WERI-Rb-1 (cell line): Measurements from ENCODE around the gene MX1.

Experiments used
- DNase-seq: peaks from one replicate; pipeline ENCODE4 v3.0.0-alpha.2; 2020
- H3K27ac ChIP-seq: fragments of 250-450 bp; sonication (Bioruptor Pico); 2 replicates; pipeline ENCODE4 v1.5.1; 2020; ENCODE audit warnings: mild to moderate bottlenecking, moderate library complexity
- H3K27me3 ChIP-seq: fragments of 250-450 bp; sonication (Bioruptor Pico); 2 replicates; pipeline ENCODE4 v1.5.1; 2021; ENCODE audit warnings: mild to moderate bottlenecking, low read depth, moderate library complexity; ENCODE audit not compliant: insufficient read depth, severe bottlenecking
- H3K36me3 ChIP-seq: fragments of 250-450 bp; sonication (Bioruptor Pico); 2 replicates; pipeline ENCODE4 v1.5.1; 2020; ENCODE audit warnings: mild to moderate bottlenecking, moderate library complexity
- H3K4me3 ChIP-seq: 2 replicates; pipeline ENCODE4 v1.5.1; 2011; ENCODE audit warnings: low read depth, mild to moderate bottlenecking, control low read depth, low read length
- H3K9me3 ChIP-seq: fragments of 250-450 bp; sonication (Bioruptor Pico); 2 replicates; pipeline ENCODE4 v1.5.1; 2021; ENCODE audit warnings: mild to moderate bottlenecking, moderate library complexity; ENCODE audit not compliant: severe bottlenecking
- TF ChIP-seq, protein P1 (sequence below): IDR thresholded peaks from 2 replicates; pipeline ENCODE4 v1.5.1; 2011; ENCODE audit warnings: low read depth, mild to moderate bottlenecking, control low read depth, inconsistent platforms, low read length

MX1 gene

DNA sequence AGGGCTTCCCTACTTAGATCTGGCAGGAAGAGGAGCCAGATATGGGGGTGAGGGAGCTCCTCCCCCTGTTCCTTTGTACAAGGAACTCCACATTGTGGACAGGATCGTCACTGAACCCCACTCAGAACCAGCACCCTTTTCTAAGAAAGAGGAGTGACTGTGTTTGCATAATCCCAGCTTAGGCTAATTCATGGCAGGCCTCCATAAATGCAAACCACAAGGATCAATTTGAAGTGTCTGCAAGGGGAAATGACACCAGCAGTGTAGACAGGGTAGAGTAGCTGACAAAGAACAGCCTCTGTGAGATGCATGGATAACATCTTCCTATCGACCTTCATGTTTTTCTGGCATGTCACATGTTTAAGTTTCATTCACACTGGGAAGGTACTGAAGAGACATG lies 11.7 kb downstream of the MX1 start:
- H3K36me3 ChIP-seq, result no peaks in the 10 kb centered on the region
- H3K27me3 ChIP-seq, result no peaks in the 10 kb centered on the region
- no peak for DNase-seq
- H3K9me3 ChIP-seq, result peaks cover 13% of the 10 kb centered on the region
- no peak overlapping the region for H3K4me3 ChIP-seq
- H3K27ac ChIP-seq, result no peak overlapping the region
- TF ChIP-seq, protein P1, sequence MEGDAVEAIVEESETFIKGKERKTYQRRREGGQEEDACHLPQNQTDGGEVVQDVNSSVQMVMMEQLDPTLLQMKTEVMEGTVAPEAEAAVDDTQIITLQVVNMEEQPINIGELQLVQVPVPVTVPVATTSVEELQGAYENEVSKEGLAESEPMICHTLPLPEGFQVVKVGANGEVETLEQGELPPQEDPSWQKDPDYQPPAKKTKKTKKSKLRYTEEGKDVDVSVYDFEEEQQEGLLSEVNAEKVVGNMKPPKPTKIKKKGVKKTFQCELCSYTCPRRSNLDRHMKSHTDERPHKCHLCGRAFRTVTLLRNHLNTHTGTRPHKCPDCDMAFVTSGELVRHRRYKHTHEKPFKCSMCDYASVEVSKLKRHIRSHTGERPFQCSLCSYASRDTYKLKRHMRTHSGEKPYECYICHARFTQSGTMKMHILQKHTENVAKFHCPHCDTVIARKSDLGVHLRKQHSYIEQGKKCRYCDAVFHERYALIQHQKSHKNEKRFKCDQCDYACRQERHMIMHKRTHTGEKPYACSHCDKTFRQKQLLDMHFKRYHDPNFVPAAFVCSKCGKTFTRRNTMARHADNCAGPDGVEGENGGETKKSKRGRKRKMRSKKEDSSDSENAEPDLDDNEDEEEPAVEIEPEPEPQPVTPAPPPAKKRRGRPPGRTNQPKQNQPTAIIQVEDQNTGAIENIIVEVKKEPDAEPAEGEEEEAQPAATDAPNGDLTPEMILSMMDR, result no peak

DNA sequence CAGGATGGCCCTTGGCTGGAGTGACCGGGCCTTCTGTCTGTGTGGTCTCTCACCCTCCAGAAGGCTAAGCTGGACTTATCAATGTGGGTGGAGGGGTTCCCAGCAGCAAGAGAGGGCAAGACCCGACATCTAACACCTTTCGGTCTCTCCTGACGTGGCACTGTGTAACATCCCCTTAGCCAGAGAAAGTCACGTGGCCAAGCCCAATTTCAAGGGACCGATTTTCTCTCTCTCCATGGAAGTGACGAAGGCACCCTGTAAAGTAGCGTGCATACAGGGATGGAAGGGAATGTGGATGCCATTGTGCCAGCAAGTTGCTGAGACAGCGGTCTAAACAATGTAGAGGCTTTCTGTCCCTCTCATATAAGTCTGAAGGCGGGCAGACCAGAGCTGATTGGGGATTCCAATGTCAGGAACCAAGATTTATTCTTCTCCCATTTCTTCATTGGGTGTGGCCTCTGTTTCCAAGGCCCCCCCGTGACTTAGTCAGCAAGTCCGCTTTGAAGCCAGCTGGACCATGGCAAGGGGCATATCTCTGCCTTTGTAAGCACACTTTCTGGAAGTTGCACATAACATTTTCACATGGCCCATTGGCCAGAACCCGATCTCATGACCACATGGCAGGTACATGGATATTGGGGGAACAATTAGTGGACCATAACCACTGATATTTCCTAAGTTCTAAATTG lies 12.5 kb downstream of the MX1 start:
- H3K4me3 ChIP-seq, result no peak overlapping the region
- no peak for DNase-seq
- no peak overlapping the region for H3K27ac ChIP-seq
- no peaks in the 10 kb centered on the region for H3K27me3 ChIP-seq
- H3K36me3 ChIP-seq, result no peaks in the 10 kb centered on the region
- TF ChIP-seq, protein P1, result no peak
- H3K9me3 ChIP-seq, result peaks cover 13% of the 10 kb centered on the region

DNA sequence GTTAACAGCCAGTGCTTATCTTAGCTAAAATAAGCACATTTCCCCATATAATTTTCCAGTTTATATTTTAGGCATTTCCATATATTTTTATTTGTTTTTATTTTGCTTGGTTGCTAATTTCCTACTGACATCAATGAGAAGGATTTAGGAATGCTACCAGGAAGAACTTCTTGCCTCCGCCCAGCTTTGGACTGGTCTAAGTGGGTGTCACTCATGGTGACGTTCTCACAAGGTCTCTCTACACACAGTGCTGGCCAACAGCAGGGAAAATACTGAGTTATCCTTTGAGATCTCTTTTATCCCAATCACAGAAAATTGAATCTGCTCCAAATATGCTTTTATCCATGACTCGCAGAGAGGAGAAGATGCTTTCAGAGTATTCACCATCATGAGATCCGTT lies 13.2 kb downstream of the MX1 start:
- TF ChIP-seq, protein P1, result no peak
- H3K36me3 ChIP-seq, result no peaks in the 10 kb centered on the region
- H3K27me3 ChIP-seq, result no peaks in the 10 kb centered on the region
- H3K4me3 ChIP-seq, result no peak overlapping the region
- no peak overlapping the region for H3K27ac ChIP-seq
- H3K9me3 ChIP-seq, result peaks cover 13% of the 10 kb centered on the region
- DNase-seq, result no peak

DNA sequence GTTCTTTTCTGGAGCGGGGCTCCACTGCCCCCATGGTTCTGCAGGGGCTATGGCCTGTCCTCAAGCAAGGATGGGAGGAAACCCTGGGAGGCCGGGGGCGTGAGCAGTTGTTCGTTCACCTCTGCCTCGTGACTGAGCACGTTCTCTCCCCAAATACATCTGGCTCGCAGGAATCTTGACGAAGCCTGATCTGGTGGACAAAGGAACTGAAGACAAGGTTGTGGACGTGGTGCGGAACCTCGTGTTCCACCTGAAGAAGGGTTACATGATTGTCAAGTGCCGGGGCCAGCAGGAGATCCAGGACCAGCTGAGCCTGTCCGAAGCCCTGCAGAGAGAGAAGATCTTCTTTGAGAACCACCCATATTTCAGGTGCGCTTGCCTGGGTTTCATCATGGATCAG lies 15.5 kb downstream of the MX1 start:
- no peak for DNase-seq
- no peaks in the 10 kb centered on the region for H3K27me3 ChIP-seq
- no peaks in the 10 kb centered on the region for H3K9me3 ChIP-seq
- H3K27ac ChIP-seq, result no peak overlapping the region
- H3K4me3 ChIP-seq, result no peak overlapping the region
- TF ChIP-seq, protein P1, result no peak
- no peaks in the 10 kb centered on the region for H3K36me3 ChIP-seq

DNA sequence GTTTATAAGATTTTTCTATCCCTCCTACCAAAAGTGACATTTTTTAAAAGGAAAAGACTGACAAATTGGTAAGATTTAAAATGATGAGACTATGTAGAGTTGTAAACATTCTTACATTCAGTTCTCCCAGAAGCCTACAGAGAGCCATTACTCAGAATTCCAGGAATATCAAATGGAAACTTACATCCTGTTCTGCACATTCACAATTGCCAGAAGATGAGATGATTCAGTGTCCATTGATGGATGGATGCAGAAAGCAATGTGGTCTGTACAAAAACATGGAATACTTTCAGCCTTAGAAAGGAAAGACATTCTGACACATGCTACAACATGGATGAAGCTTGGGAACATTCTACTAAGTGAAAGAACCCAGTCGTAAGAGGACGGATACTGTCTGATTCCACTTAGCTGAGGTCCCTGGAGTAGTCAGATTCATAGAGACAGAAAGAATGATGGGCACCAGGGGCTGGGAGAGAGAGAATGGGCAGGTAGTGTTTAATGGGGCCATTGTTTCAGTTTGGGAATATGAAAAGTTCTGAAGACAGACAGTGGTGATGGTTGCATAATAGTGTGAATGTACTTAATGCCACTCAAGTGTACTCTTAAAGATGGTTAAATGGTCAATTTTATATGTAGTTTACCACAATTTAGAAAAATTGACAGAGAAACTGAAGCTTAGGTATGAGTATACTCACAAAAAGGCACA lies 16.6 kb downstream of the MX1 start:
- H3K36me3 ChIP-seq, result no peaks in the 10 kb centered on the region
- H3K27me3 ChIP-seq, result no peaks in the 10 kb centered on the region
- TF ChIP-seq, protein P1, result no peak
- no peak overlapping the region for H3K27ac ChIP-seq
- H3K9me3 ChIP-seq, result no peaks in the 10 kb centered on the region
- no peak overlapping the region for H3K4me3 ChIP-seq
- no peak for DNase-seq
